Embryonic facial prominence (tissue), 1 donor: ENCODE measurements around the gene DMRT2.

Experiments used
- DNase-seq: peaks from one replicate; pipeline ENCODE4 v3.0.0-alpha.2; 2016; ENCODE audit errors: extremely low spot score

Gene DMRT2

GRCh38 chr9:1094749-1095148 lies 44.6 kb downstream of the DMRT2 start:
- DNase-seq, result no peak

- DNase-seq, result no peak
These were observed 46.2 kb downstream of the DMRT2 start for GRCh38 chr9:1096155-1096964.

GRCh38 chr9:1098551-1098950 lies 48.4 kb downstream of the DMRT2 start:
- no peak for DNase-seq

GRCh38 chr9:1100201-1100600 lies 50.0 kb downstream of the DMRT2 start:
- DNase-seq, result no peak

- no peak for DNase-seq
These were observed 50.8 kb downstream of the DMRT2 start for GRCh38 chr9:1100945-1101344.

- no peak for DNase-seq
These were observed 51.9 kb downstream of the DMRT2 start for GRCh38 chr9:1101846-1102641.

- DNase-seq, result no peak
These were observed 52.4 kb downstream of the DMRT2 start for GRCh38 chr9:1102642-1102970.
